Embryonic facial prominence (tissue), 1 donor: ENCODE measurements around the gene EPS8.

Experiments
- DNase-seq: peaks from one replicate; pipeline ENCODE4 v3.0.0-alpha.2; 2016; ENCODE audit errors: extremely low spot score

Gene EPS8

DNA sequence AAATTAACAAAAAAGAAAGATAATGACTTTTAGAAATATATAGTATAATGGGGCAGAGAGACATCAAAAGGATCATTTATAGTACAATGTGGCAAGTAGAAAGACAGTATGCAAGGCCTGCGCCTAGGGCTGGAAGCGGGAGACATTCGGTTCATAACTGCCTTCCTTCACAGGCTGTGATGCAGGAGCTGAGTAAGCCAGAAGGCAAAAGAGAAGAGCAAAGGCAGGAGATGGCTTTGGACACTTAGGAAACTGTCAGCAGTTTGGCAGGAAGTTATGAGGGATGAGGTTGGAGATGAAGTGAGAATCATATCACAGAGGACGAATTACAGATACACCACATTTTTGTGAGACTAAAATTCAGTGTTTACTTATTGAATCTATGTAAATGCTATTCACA is 97.8 kb downstream of the EPS8 start:
- no peak for DNase-seq

GRCh38 chr12:15690320-15690719 is 98.9 kb downstream of the EPS8 start:
- no peak for DNase-seq

DNA sequence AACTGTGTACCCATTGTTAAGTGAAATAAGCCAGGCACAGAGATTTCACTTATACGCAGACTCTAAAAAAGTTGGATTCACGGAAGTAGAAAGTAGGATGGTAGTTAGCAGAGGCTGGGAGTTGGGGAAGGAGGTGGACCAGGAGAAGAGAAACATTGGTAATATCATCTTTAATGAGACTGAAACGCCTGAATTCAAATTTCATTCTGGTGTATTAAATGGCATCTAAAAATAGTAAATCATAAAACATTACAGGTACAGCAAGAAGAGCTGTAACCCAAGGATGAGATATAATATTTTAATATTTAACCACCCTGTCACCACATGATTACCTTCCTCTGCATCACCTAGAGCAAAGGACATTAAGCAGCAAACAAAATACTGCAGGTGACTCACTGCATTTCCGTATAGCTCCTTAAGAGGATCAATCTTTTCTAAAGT is 99.4 kb downstream of the EPS8 start:
- no peak for DNase-seq

DNA sequence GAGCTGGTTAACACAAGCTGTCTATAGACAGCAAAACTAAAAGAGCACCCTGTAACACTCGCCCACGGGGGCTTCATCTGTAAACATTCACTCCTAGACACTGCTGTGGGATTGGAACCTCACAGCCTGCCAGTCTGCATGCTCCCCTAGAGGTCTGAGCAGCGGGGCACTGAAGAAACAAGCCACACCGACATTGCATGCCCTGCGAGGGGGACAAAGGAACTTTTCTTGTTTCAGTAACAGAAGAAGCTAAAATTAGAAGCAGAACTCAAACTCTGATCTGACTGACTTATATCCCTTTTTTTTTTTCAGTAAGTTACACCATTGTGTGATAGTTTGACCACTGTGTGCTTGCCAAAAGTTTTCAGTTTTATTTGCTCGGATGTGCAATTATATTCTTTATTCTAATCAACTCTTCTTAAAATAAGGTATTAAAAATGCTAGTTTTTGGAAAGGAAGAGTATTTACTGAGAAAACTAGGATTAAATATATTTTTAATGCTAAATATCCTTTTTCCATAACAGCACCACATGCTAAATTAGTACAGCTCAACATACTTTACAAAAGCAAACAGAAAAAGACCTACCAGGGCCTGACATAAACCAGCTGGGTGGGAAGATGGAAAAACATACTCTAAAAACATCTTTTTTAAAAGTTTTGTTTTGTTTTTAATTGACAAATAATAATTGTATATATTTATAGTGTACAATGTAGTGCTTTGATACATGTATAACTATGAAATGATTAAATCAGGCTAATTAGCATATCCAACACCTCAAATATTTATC is 100.2 kb downstream of the EPS8 start:
- DNase-seq = no peak

DNA sequence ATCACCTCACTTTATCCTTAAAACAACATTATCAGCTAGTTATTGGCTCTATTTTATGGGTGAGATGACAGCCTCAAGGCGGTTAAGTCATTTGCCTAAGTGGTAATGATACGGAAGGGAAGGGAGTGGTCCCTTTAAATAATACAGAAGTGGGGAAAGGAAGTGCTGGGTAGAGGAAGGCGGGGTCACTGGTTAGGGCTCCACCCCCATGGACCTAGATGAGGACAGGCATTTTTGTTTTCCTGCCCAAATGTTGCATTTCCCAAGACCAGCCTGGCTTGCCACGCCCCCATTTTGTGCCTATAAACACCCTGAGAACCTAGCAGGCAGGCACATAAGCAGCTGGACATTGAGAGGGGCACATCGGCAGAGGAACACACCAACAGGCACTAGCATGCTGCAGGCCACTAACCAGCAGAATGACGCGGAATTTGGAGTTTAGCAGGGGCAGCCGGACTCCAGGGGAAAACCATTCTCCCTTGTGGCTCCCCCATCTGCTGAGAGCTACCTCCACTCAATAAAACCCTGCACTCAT is 100.9 kb downstream of the EPS8 start:
- no peak for DNase-seq

- DNase-seq = no peak
These were observed 101.6 kb downstream of the EPS8 start for GRCh38 chr12:15687583-15687982.

DNA sequence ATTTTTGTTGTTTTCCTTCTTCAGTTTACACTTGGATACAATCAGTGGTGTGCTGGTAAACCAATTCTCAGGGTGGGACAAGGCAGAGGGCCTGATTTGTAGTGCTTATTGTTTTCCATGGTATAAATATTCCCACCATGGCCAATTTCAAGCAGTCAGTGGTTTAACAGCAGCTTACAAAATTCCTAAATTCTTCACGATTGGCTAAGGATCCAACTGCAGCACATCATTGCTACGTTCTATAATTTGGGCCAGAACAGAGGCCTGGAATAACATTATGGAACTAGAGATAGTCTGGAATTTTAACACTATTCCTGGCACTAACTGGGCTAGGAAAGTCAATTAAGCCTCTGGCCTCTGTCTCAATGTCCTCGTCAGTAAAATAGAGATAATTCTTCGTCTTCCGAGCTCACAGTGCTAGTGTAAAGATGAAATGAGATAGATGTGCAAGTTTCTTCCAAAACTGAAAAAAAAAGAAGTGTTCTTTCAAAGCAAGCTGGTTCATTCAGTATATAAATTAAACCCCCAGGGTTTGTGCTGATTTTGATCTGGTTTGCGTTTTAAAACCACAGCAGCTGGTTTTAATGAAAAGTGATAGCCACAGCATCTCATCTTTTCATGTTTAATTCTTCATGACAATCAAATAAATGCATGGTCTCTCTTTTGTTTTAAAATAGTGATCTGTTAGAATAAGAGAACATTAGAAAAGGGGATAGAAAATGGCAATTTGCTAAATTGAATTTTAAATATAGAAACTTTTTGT is 104.1 kb downstream of the EPS8 start:
- peak; percentile 40 for DNase-seq

DNA sequence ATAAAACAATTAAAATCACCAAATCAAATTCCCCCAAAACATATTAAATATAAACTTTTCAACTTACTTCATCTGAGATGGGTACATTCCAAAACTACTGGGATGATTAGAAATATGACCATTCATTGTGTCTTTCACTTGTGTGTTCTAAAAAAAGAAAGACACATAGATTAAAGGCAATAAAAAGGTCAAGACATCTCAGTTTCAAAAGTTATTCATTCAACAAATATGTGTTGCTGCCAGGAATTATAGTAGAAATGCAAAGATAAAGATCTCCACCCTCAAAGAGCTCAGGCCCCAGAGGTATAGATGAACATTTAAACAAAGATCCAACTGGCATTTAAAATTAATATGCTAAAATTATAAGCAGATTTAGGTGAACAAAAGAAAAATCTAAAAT is 106.4 kb downstream of the EPS8 start:
- DNase-seq = no peak

GRCh38 chr12:15679151-15679550 is 110.0 kb downstream of the EPS8 start:
- DNase-seq = no peak

GRCh38 chr12:15677726-15678201 is 111.4 kb downstream of the EPS8 start:
- DNase-seq = no peak

DNA sequence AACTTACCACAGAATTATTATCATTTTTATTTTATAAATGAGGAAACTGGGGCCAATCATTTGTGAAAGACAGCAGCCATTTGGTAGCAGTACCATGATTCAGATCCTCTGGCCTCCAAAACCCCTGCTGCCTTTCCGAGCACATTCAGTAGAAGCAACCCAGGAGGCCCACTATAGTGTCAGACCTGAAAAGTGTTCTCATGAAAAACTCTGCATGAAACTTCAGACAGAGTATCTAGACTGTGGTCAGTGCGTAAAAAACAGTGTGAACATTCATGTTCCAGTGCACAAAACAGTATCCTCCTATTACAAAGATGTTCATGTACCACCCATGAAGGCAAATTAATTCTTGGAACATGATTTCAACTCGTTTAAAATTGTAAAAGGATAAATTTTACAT is 112.0 kb downstream of the EPS8 start:
- no peak for DNase-seq

DNA sequence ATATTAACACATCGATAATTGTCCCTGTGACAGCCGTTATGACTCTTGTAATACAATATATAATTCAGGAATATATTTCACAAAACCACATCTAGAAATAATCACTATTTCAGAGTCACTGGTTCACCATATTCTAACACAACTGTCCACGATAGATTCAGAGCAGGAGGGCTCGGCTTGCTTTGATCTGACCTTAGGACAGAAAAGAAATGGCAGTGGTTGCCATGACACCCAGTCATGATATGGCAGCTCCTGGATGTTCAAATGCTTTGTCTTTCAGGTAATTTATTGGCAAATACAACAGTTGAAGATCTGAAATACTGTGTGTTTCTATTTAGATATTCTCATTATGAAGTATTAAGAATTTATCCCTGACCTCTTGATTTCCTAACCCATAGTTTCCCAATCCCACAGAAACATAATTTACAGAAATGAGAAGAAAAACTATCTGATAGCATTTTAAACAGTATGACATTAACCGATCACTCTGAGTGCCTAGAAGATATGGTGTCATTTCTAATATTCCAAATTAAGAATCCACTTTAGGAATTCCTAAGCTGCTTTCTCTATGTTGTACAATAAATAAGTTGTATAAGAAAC is 116.4 kb downstream of the EPS8 start:
- DNase-seq = no peak

DNA sequence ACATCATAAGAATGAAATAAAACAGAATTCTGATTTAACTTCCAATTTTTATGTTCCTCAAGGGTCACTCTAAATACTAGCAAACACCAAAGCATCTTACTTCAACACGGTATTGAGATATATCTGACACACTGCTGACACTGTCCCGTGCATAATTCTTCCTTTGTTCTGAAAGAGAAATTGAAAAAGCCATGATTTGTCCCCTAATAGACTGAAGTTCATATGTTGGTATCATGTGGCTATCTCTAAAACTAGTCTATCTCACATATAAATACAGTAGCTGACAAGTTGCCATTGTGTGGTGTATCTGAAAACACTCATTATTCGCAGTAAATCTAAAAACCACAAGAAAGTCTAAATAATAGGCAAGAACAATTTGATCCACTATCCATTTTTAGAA is 118.4 kb downstream of the EPS8 start:
- no peak for DNase-seq

GRCh38 chr12:15669256-15669948 is 119.8 kb downstream of the EPS8 start:
- no peak for DNase-seq

GRCh38 chr12:15664491-15664890 is 124.7 kb downstream of the EPS8 start:
- DNase-seq = no peak

DNA sequence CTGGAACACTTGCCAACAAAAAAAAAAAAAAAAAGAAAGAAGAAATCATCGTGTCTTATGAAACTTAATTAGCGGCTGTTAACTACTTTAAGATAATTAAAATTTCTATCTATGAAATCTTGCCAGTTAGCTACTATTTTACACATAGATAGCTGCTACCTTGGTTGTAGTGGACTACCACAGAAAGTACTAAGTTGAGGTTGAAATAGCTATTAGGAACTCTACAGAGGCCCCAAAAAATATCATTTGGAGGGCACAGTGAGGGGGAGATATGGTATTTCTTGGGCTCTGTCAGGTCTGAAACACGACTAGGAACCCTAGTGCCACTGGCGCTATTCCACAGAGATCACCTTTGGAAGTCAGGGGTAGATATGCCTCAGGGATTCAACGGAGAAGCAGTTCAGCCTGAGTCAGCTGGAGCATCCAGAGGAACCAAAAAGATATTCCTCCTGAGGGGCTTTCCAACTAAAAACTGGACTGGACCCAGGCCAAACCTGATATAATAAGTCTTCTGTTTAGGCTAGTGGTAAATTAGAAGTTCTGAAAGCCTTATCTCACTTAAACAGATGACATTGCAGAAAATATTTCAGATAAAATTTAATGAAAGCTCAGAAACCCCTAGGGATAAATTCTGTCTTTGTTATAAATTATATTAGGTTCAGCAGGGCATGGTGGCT is 126.1 kb downstream of the EPS8 start:
- DNase-seq = no peak

DNA sequence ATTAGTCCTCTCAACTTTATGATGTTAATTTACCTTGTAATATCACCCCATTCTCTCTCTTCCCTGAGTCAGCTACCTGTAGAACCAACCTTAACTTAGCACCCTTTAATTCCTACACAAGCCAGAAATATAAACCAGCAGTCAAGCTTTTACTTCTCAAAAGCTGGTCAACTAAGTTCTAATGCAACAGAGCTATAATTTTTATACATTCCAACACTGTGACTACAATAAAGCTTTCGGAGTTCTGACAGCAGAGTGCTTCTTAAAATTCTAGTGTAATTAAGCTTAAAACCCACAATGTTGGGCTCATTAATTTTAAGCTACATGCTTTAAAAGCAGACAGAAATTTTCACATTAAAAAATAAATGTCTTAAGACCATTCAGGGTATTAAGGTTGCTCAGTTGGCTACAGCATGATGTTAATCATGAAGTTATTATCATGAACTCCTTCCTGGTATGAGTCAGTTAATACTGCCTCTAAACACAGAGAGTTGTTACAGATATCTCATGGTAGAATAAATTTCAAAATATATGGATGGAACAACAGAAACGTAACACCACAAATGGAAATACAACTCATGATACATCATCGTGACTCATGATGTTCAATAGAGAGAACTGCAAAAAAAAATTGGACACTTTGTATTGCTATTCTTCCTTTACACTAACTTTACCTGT is 126.7 kb downstream of the EPS8 start:
- DNase-seq = no peak

GRCh38 chr12:15651371-15651770 is 137.8 kb downstream of the EPS8 start:
- DNase-seq = no peak

DNA sequence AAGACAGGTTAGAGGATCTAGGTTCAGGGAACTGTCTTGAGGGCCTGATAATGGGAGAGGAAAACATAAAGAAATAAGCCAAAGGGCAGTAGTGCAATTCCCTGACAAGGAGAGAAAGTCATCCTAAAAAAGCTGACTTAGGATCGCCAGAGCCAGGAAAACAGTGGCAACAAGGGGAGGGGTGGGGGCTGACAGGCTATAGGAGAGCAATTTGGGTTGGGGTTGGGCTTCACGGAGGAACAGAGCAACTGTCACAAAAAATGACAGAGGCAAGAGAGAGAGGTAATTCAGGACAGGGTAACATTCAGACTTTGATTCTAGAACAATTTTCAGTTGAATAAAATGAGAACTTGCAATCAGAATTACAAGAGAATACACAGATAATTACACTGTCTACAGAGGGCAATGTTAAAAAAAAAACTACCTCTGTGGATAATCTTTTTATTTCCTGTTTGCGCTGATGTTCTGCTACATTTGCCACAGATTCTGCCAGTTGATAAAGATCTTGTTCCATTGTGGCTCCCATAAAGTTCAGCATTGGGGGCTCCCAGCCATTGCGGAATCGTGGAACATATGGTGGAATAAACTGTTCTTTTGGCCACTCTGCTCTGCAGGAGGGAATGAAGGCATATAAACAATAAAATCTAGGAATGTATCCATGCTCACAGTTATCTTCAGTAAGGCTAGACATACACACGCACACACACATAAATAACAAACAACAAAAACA is 138.6 kb downstream of the EPS8 start:
- no peak for DNase-seq

DNA sequence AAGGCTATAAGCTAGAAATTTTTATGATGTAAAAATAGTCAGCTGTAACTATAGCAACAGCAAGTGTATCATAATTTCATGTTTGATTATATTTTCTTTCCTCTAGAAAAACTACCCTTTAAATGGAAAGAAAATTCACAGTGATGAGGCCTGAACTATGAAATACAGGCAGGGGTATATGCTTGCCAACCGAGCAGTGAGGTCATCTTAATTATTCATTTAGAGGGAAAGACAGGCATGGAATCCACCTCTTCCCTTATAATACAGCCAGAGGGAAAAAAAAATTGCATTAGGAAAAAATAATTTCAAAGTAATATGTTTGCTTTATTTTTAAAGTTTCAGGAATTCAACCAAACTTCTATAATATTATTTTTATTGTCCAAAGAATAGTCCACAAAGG is 139.8 kb downstream of the EPS8 start:
- DNase-seq = no peak
